Measurements from ENCODE around the gene PHF21A.

The PHF21A gene

GRCh38 chr11:45913514-45913913 lies 207.7 kb downstream of the PHF21A start:
- no peak overlapping the region for H3K4me2 ChIP-seq (ENCODE audit: low read depth, low read length, poor library complexity, severe bottlenecking)
- H3K9ac ChIP-seq (ENCODE audit: low read length): no peak overlapping the region
- no peaks in the 10 kb centered on the region for H3K9me3 ChIP-seq (ENCODE audit: insufficient read depth, low read length)
- H3K27ac ChIP-seq (ENCODE audit: low read depth, low read length): no peak overlapping the region
- H3K36me3 ChIP-seq (ENCODE audit: low read length): no peaks in the 10 kb centered on the region
- H2AFZ ChIP-seq (ENCODE audit: low read depth, low read length, severe bottlenecking): no peak overlapping the region
- peaks cover 16% of the 10 kb centered on the region for H3K79me2 ChIP-seq (ENCODE audit: insufficient read depth, low read length)
- H3K4me3 ChIP-seq (ENCODE audit: insufficient read depth, low read length, poor library complexity, severe bottlenecking): no peak overlapping the region
- TF ChIP-seq EZH2phosphoT487 (conservative IDR thresholded peaks at IDR 0.05; ENCODE audit: low read length) (no peak), CTCF (IDR thresholded peaks at IDR 0.05; ENCODE audit: insufficient read depth, low read length, poor library complexity, severe bottlenecking) (no peak)
- no peaks in the 10 kb centered on the region for H3K9me2 ChIP-seq (replicated peaks; ENCODE audit: insufficient read depth, low read length)
- H3F3A ChIP-seq (ENCODE audit: insufficient read depth): peaks cover under 1% of the 10 kb centered on the region; the same call in 1 of the 2 replicates
- H4K20me1 ChIP-seq (ENCODE audit: low read depth, low read length): no peaks in the 10 kb centered on the region
- H3K27me3 ChIP-seq (ENCODE audit: low read length): no peaks in the 10 kb centered on the region

- Histone ChIP-seq H3K27ac (ENCODE audit: low read depth, low read length) (no peak overlapping the region), H3F3A (ENCODE audit: insufficient read depth) (no peaks in the 10 kb centered on the region), H3K27me3 (ENCODE audit: low read length) (no peaks in the 10 kb centered on the region), H3K36me3 (ENCODE audit: low read length) (no peaks in the 10 kb centered on the region), H3K9me2 (replicated peaks; ENCODE audit: insufficient read depth, low read length) (no peaks in the 10 kb centered on the region), H3K9me3 (ENCODE audit: insufficient read depth, low read length) (no peaks in the 10 kb centered on the region), H2AFZ (ENCODE audit: low read depth, low read length, severe bottlenecking) (no peak overlapping the region), H3K9ac (ENCODE audit: low read length) (no peak overlapping the region), H3K4me3 (ENCODE audit: insufficient read depth, low read length, poor library complexity, severe bottlenecking) (no peak overlapping the region), H3K4me2 (ENCODE audit: low read depth, low read length, poor library complexity, severe bottlenecking) (no peak overlapping the region), H4K20me1 (ENCODE audit: low read depth, low read length) (no peaks in the 10 kb centered on the region), H3K79me2 (ENCODE audit: insufficient read depth, low read length) (no peaks in the 10 kb centered on the region)
- TF ChIP-seq EZH2phosphoT487 (conservative IDR thresholded peaks at IDR 0.05; ENCODE audit: low read length): no peak
- TF ChIP-seq CTCF (IDR thresholded peaks at IDR 0.05; ENCODE audit: insufficient read depth, low read length, poor library complexity, severe bottlenecking): no peak
Measured at GRCh38 chr11:45910623-45911022, 210.6 kb downstream of the PHF21A start.

- no peaks in the 10 kb centered on the region for H3K27me3 ChIP-seq (ENCODE audit: low read length)
- no peaks in the 10 kb centered on the region for H3K9me3 ChIP-seq (ENCODE audit: insufficient read depth, low read length)
- H3K36me3 ChIP-seq (ENCODE audit: low read length): no peaks in the 10 kb centered on the region
Measured at GRCh38 chr11:45909594-45910475, 211.4 kb downstream of the PHF21A start.

More at GRCh38 chr11:45909594-45910475, 211.4 kb downstream of the PHF21A start:
- Histone ChIP-seq H3K79me2 (ENCODE audit: insufficient read depth, low read length) (no peaks in the 10 kb centered on the region), H4K20me1 (ENCODE audit: low read depth, low read length) (no peaks in the 10 kb centered on the region), H3K4me3 (ENCODE audit: insufficient read depth, low read length, poor library complexity, severe bottlenecking) (no peak overlapping the region), H3K9me2 (replicated peaks; ENCODE audit: insufficient read depth, low read length) (no peaks in the 10 kb centered on the region), H2AFZ (ENCODE audit: low read depth, low read length, severe bottlenecking) (no peak overlapping the region), H3F3A (ENCODE audit: insufficient read depth) (no peaks in the 10 kb centered on the region), H3K27ac (ENCODE audit: low read depth, low read length) (no peak overlapping the region), H3K9ac (ENCODE audit: low read length) (no peak overlapping the region), H3K4me2 (ENCODE audit: low read depth, low read length, poor library complexity, severe bottlenecking) (no peak overlapping the region)
- TF ChIP-seq CTCF (IDR thresholded peaks at IDR 0.05; ENCODE audit: insufficient read depth, low read length, poor library complexity, severe bottlenecking) (no peak), EZH2phosphoT487 (conservative IDR thresholded peaks at IDR 0.05; ENCODE audit: low read length) (no peak)
